AG09309 (cell line): ENCODE results near the gene TTLL9.

Experiments used
- DNase-seq: peaks from one replicate; pipeline ENCODE4 v3.0.0-alpha.2; 2010; ENCODE audit warnings: low read depth
- H3K4me3 ChIP-seq: 2 replicates; pipeline ENCODE4 v1.5.1; 2011; ENCODE audit warnings: mild to moderate bottlenecking, low read depth, low read length, moderate library complexity; ENCODE audit not compliant: control insufficient read depth
- CTCF ChIP-seq: IDR thresholded peaks from 2 replicates; pipeline ENCODE4 v1.5.1; 2011; ENCODE audit warnings: mild to moderate bottlenecking, low read depth, low read length, inconsistent platforms; ENCODE audit not compliant: insufficient read depth, control insufficient read depth; ENCODE audit errors: missing control alignments

Gene TTLL9

DNA sequence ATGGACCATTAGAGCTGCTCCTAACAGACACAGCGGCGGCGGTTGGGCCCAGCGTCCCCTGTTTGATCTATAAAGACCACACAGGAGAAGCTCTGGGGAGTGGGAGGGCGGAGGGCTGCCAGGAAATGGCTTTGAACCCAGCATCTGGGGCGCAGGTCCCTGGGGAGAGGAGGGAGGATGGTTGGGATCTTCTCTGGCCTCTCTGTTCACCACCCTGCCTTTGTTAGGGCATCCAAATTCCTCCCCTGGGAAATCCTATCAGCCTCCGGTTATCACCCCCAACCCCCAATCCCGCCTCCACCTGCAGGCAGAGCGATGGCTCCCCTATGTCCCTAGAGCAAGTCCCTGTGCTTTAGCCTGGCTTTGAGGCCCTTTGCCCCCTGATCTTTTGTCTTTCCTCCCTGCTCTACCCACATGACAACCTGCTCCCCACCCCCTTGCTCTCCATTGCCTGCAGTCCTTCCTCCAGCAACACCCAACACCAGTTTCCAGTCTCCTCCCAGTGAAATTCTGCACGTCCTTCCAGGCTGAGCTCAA, 104.6 kb downstream of the TTLL9 start:
- no peak for TF ChIP-seq CTCF
- H3K4me3 ChIP-seq, result no peak overlapping the region
- DNase-seq, result no peak

DNA sequence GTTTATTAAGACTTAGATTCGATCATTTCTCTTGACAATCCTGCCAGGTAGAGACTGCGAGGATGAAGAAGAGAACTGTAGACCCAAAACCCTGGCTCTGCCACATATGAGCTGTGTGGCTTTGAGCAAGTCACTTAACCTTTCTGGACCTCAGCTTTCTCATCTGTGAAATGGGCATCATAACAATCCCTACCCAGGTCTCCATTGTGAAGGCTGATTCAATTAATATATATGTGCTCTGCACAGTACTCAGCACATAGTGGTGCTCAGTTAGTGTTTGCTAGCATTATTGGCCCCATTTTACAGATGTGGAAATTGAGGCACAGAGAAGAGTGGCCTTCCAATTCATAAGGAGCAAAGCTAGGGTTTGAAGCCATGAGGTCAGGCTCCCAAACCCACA, 105.4 kb downstream of the TTLL9 start:
- TF ChIP-seq CTCF, result no peak
- DNase-seq, result no peak

GRCh38 chr20:31977080-31977479, 106.6 kb downstream of the TTLL9 start:
- no peak overlapping the region for H3K4me3 ChIP-seq
- TF ChIP-seq CTCF, result no peak
- no peak for DNase-seq

More for the DNA sequence above, 105.4 kb downstream of the TTLL9 start:
- no peak overlapping the region for H3K4me3 ChIP-seq

GRCh38 chr20:31979713-31980426, 109.4 kb downstream of the TTLL9 start:
- H3K4me3 ChIP-seq, result no peak overlapping the region
- DNase-seq, result no peak
- TF ChIP-seq CTCF, result no peak

DNA sequence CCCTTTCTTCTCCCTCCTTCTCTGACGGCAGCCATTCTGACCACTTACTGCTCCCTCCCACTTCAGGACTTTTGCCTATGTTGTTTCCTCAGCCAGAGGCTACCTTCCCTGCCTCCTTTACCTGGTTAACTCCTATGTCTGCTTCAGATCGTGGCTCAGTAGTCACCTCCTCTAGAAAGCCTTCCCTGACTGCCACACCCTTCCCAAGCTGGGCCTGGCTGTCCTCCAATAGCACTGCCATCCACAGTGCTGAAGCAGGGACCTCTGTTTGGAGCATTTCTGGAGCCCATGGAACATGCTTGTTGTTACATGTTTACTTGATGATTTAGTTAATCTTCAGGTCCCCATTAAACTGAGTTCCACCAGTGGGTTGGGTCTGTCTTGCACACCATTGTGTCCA, 111.3 kb downstream of the TTLL9 start:
- TF ChIP-seq CTCF, result no peak
- DNase-seq, result no peak
- H3K4me3 ChIP-seq, result no peak overlapping the region

DNA sequence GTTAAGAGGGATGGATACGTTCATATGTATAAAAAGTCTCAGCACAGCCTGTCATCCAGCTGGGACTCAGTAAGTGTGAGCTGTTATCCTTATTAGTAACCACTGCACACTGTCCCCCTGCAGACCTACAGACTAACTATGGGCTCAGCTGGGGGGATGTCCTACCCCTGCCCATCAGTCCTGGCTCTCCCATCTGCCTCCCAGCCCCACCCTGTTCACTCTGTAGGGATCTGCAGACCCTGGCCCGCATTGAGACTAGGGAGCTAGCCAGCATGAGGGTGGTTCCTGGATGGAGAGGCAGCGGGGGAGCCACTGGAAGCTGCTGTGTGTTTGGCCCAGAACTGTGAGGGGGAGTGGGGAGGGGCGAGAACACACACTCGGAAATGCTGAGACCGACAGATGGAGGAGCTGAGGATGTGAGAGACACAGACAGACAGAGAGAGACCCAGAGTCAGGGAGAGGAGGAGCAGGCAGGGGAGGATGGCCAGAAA, 114.6 kb downstream of the TTLL9 start:
- no peak for DNase-seq
- no peak overlapping the region for H3K4me3 ChIP-seq
- no peak for TF ChIP-seq CTCF
